ENCODE results near the gene RXRA. TPM values are rescaled to one million over a fixed set of nuclear protein-coding genes. Genes with fewer than 3 reads are reported as not detected.

The RXRA gene
- total RNA-seq, 1 experiment from 2014 or later = 29.9 TPM

DNA sequence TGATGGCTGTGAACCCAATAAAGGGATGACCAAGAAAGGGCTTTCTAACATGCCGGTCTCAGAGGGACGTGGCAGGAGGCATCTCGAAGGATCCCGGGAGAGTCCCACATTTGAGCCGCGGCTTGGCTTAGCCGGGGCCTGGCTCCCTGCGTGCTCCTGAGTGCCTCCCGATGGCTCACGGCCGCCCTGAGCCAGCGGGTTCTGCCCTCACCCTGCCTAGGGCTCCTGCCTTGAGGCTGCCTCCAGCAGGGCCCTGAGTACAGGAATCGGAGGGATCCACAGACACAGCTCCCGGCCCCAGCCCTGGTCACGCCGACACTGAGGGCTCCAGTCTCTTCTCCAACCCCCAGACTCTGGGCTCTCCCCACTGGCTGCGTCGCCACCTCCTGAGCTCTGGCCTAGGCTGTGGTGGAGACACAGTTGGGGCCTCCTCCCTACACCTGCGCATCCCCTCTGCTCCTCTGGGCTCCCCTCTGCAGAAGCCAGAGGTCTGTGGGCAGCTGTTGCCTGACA lies 44.1 kb upstream of the RXRA start:
- H2AK5ac ChIP-seq (ENCODE audit: insufficient read length, low read length) = no peak overlapping the region
- no peak overlapping the region for H3K23ac ChIP-seq (ENCODE audit: insufficient read length, low read depth, low read length)
- Mint-ChIP-seq H3K4me3 (no peak overlapping the region), H3K4me1 (peaks cover 0 to 8% of the 10 kb centered on the region in 2 experiments; a peak in 2 of 4 replicates), H3K36me3 (ENCODE audit: insufficient read depth in 1 of 3, low read depth in 3 of 3) (no peaks in the 10 kb centered on the region; a peak in 1 of 7 replicates), H3K27me3 (ENCODE audit: low read depth) (no peaks in the 10 kb centered on the region; the same call in 1 of the 2 replicates), H3K9me3 (no peaks in the 10 kb centered on the region), H3K27ac (no peak overlapping the region)
- H2AFZ ChIP-seq (ENCODE audit: low read length) = no peak overlapping the region
- H2BK20ac ChIP-seq (ENCODE audit: low read depth, low read length, poor library complexity, severe bottlenecking) = no peak overlapping the region
- no peaks in the 10 kb centered on the region for H3K27me3 ChIP-seq (ENCODE audit: insufficient read depth, low read length)
- H3K56ac ChIP-seq (ENCODE audit: insufficient read length, low read depth, low read length) = no peak overlapping the region
- H3K4me2 ChIP-seq (ENCODE audit: insufficient read depth, insufficient read length, low read length) = no peak overlapping the region
- no peak overlapping the region for H2BK12ac ChIP-seq (ENCODE audit: insufficient read length, low read depth, low read length)
- no peak overlapping the region for H3K4ac ChIP-seq (ENCODE audit: low read depth, low read length)
- DNase-seq = no peak
- no peak overlapping the region for H4K5ac ChIP-seq (ENCODE audit: insufficient read length, low read depth, low read length)
- no peaks in the 10 kb centered on the region for H3K79me1 ChIP-seq (ENCODE audit: insufficient read depth, low read depth, low read length, poor library complexity, severe bottlenecking)
- H3K4me1 ChIP-seq (ENCODE audit: insufficient read depth, low read length) = no peaks in the 10 kb centered on the region
- H3K27ac ChIP-seq (ENCODE audit: insufficient read length, low read depth, low read length) = no peak overlapping the region
- H3T11ph ChIP-seq (ENCODE audit: low read length) = no peak overlapping the region
- no peak overlapping the region for H3K18ac ChIP-seq (ENCODE audit: insufficient read length, low read depth, low read length)
- H4K91ac ChIP-seq (ENCODE audit: insufficient read length, low read depth, low read length) = no peak overlapping the region
- H4K20me1 ChIP-seq (ENCODE audit: control insufficient read depth, insufficient read depth, insufficient read length) = peaks cover 4% of the 10 kb centered on the region
- no peak overlapping the region for H2BK5ac ChIP-seq (ENCODE audit: insufficient read length, low read length)
- no CpG with 5 or more reads among the region's 19 CpGs for WGBS (ENCODE audit: extremely low coverage, insufficient read length, low lambda C conversion rate)
- no peaks in the 10 kb centered on the region for H3K79me2 ChIP-seq (ENCODE audit: insufficient read depth, low read length)
- H2BK120ac ChIP-seq (ENCODE audit: low read depth, low read length, poor library complexity, severe bottlenecking) = no peak overlapping the region
- no peak overlapping the region; the same call in 1 of the 2 replicates for H3K14ac ChIP-seq (ENCODE audit: insufficient read depth, low read length)
- no peak overlapping the region for H3K9ac ChIP-seq (ENCODE audit: extremely low read depth, insufficient read length, low read length)
- TF ChIP-seq, protein P1, sequence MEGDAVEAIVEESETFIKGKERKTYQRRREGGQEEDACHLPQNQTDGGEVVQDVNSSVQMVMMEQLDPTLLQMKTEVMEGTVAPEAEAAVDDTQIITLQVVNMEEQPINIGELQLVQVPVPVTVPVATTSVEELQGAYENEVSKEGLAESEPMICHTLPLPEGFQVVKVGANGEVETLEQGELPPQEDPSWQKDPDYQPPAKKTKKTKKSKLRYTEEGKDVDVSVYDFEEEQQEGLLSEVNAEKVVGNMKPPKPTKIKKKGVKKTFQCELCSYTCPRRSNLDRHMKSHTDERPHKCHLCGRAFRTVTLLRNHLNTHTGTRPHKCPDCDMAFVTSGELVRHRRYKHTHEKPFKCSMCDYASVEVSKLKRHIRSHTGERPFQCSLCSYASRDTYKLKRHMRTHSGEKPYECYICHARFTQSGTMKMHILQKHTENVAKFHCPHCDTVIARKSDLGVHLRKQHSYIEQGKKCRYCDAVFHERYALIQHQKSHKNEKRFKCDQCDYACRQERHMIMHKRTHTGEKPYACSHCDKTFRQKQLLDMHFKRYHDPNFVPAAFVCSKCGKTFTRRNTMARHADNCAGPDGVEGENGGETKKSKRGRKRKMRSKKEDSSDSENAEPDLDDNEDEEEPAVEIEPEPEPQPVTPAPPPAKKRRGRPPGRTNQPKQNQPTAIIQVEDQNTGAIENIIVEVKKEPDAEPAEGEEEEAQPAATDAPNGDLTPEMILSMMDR (conservative IDR thresholded peaks at IDR 0.05) = no peak
- H3K23me2 ChIP-seq (ENCODE audit: insufficient read length, low read depth, low read length, poor library complexity, severe bottlenecking) = no peaks in the 10 kb centered on the region
- H2BK15ac ChIP-seq (ENCODE audit: low read depth, low read length) = no peak overlapping the region
- no peaks in the 10 kb centered on the region for H3K9me3 ChIP-seq (ENCODE audit: control insufficient read depth, low read depth, low read length)
- no peak overlapping the region for H4K8ac ChIP-seq (replicated peaks; ENCODE audit: insufficient read length, low read depth, low read length)
